Fibroblast of lung (primary cell): ENCODE data around the gene ZNF548. TPM values are rescaled to one million over a fixed set of nuclear protein-coding genes. Genes with fewer than 3 reads are reported as not detected.

ENCODE experiments used
- DNase-seq, 2 donors: peaks; one replicate each; pipeline versions ENCODE4 v3.0.0 to v3.0.0-alpha.2; 2010; ENCODE audit warnings: low read depth in 2 of 2
- H2AFZ ChIP-seq: 2 replicates; pipeline ENCODE4 v1.5.1; 2012; ENCODE audit warnings: low read length, control low read depth, inconsistent platforms
- H3K27ac ChIP-seq: 2 replicates; pipeline ENCODE4 v1.5.1; 2011; ENCODE audit warnings: low read length, control low read depth; ENCODE audit not compliant: insufficient read depth
- H3K27me3 ChIP-seq: 2 replicates; pipeline ENCODE4 v1.5.1; 2011; ENCODE audit warnings: mild to moderate bottlenecking, low read length; ENCODE audit not compliant: control insufficient read depth, insufficient read depth
- H3K36me3 ChIP-seq: 2 replicates; pipeline ENCODE4 v1.5.1; 2011; ENCODE audit warnings: low read length; ENCODE audit not compliant: control insufficient read depth, insufficient read depth
- H3K4me1 ChIP-seq: 2 replicates; pipeline ENCODE4 v1.5.1; 2011; ENCODE audit warnings: low read length; ENCODE audit not compliant: control insufficient read depth, insufficient read depth; ENCODE audit errors: extremely low read depth
- H3K4me2 ChIP-seq: 2 replicates; pipeline ENCODE4 v1.5.1; 2011; ENCODE audit warnings: low read length, control low read depth; ENCODE audit not compliant: insufficient read depth; ENCODE audit errors: extremely low read depth
- H3K4me3 ChIP-seq, 4 experiments: fragments of 200-600 bp in 1 of 4; sonication (generic) in 1 of 4; replicated peaks in 1 of 4; 2 replicates each; pipeline ENCODE4 v1.5.1; 2011 to 2016; ENCODE audit warnings: low read length in 4 of 4, low read depth in 3 of 4, mild to moderate bottlenecking in 3 of 4, control low read depth in 2 of 4, inconsistent platforms in 1 of 4, mixed read lengths in 1 of 4; ENCODE audit not compliant: insufficient read depth in 1 of 4; ENCODE audit errors: control extremely low read depth in 1 of 4
- H3K79me2 ChIP-seq: 2 replicates; pipeline ENCODE4 v1.5.1; 2012; ENCODE audit warnings: mild to moderate bottlenecking, low read length, inconsistent platforms; ENCODE audit not compliant: control insufficient read depth, insufficient read depth
- H3K9ac ChIP-seq: 2 replicates; pipeline ENCODE4 v1.5.1; 2011; ENCODE audit warnings: mild to moderate bottlenecking, low read length, control low read depth; ENCODE audit not compliant: insufficient read depth
- H3K9me3 ChIP-seq: 2 replicates; pipeline ENCODE4 v1.5.1; 2012; ENCODE audit warnings: low read depth, low read length; ENCODE audit not compliant: control insufficient read depth, insufficient read depth
- H4K20me1 ChIP-seq: 2 replicates; pipeline ENCODE4 v1.5.1; 2011; ENCODE audit warnings: low read length; ENCODE audit not compliant: control insufficient read depth, insufficient read depth; ENCODE audit errors: extremely low read depth
- EZH2 ChIP-seq: IDR thresholded peaks from 2 replicates; pipeline ENCODE4 v1.5.1; 2012; ENCODE audit warnings: low read length, control low read depth, mild to moderate bottlenecking; ENCODE audit errors: missing control alignments
- polyA plus RNA-seq, 2 donors: library from polyadenylated mRNA; depleted of rRNA in 1 of 2; stranded (reverse) in 1 of 2; unstranded in 1 of 2; fragments of >200 nt; gene quantifications; 2 replicates each; pipeline ENCODE4 v1.2.1, GENCODE V29; 2011 to 2012; ENCODE audit warnings: missing spikeins in 1 of 2
- total RNA-seq: library from RNA; depleted of rRNA; stranded (reverse); fragments of >200 nt; gene quantifications from 2 replicates; pipeline ENCODE4 v1.2.1, GENCODE V29; 2014
- TF ChIP-seq, protein P1 (sequence below), 2 donors: IDR thresholded peaks in 1 of 2; conservative IDR thresholded peaks in 1 of 2; 1 replicate in 1 of 2; 2 replicates in 1 of 2; pipeline ENCODE4 v1.5.1; 2011 to 2012; ENCODE audit warnings: low read length in 2 of 2, control low read depth in 1 of 2, inconsistent platforms in 1 of 2, low read depth in 1 of 2, mild to moderate bottlenecking in 1 of 2

The ZNF548 gene
- total and polyA plus RNA-seq, 2 donors (not counting 1 experiment from before 2014, with no cell fraction given): 12.0 to 21.1 TPM

DNA sequence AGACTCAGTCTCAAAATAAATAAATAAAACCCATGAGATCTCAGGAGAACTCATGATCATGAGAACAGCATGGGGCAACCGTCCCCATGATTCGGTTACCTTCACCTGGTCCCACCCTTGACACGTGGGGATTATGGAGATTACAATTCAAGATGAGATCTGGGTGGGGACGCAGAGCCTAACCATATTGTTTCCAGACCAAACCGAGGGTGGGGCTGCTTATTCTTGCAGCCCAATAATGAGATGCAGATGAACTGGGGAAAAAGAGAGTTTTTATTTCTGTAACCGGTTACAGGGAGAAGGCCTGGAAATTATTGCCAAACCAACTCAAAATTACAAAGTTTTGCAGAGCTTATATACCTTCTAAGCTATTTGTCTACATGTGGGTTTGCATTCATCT lies 13.5 kb upstream of the ZNF548 start:
- no peaks in the 10 kb centered on the region for H4K20me1 ChIP-seq
- H3K36me3 ChIP-seq: peaks cover 4% of the 10 kb centered on the region
- H3K79me2 ChIP-seq: no peaks in the 10 kb centered on the region
- no peak for DNase-seq
- no peak overlapping the region for H3K9ac ChIP-seq
- H3K27me3 ChIP-seq: no peaks in the 10 kb centered on the region
- peaks cover 10% of the 10 kb centered on the region for H3K9me3 ChIP-seq
- H3K4me3 ChIP-seq: no peak overlapping the region
- no peaks in the 10 kb centered on the region for H3K4me1 ChIP-seq
- no peak overlapping the region for H2AFZ ChIP-seq
- H3K4me2 ChIP-seq: no peak overlapping the region
- TF ChIP-seq, protein P1, sequence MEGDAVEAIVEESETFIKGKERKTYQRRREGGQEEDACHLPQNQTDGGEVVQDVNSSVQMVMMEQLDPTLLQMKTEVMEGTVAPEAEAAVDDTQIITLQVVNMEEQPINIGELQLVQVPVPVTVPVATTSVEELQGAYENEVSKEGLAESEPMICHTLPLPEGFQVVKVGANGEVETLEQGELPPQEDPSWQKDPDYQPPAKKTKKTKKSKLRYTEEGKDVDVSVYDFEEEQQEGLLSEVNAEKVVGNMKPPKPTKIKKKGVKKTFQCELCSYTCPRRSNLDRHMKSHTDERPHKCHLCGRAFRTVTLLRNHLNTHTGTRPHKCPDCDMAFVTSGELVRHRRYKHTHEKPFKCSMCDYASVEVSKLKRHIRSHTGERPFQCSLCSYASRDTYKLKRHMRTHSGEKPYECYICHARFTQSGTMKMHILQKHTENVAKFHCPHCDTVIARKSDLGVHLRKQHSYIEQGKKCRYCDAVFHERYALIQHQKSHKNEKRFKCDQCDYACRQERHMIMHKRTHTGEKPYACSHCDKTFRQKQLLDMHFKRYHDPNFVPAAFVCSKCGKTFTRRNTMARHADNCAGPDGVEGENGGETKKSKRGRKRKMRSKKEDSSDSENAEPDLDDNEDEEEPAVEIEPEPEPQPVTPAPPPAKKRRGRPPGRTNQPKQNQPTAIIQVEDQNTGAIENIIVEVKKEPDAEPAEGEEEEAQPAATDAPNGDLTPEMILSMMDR (conservative IDR thresholded peaks at IDR 0.05 in 1 of 2, IDR thresholded peaks at IDR 0.05 in 1 of 2; ENCODE audit: low read depth in 1 of 2, low read length in 2 of 2): no peak
- no peak for TF ChIP-seq EZH2
- no peak overlapping the region for H3K27ac ChIP-seq

DNA sequence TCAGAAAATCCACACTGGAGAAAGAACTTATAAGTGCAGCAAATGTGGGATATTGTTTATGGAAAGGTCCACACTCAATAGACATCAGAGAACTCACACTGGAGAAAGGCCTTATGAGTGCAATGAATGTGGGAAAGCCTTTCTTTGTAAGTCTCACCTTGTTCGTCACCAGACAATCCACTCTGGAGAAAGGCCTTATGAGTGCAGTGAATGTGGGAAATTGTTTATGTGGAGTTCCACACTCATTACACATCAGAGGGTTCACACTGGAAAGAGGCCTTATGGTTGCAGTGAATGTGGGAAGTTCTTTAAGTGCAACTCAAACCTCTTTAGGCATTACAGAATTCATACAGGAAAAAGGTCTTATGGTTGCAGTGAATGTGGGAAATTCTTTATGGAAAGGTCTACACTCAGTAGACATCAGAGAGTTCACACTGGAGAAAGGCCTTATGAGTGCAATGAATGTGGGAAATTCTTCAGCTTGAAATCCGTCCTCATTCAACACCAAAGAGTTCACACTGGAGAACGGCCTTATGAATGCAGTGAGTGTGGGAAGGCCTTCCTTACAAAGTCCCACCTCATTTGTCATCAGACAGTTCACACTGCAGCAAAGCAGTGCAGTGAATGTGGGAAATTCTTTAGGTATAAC lies 12.0 kb upstream of the ZNF548 start:
- DNase-seq: peak in 1 of 2 donors; percentile 9
- no peak overlapping the region for H3K4me2 ChIP-seq
- no peaks in the 10 kb centered on the region for H4K20me1 ChIP-seq
- TF ChIP-seq EZH2: no peak
- TF ChIP-seq, protein P1 (conservative IDR thresholded peaks at IDR 0.05 in 1 of 2, IDR thresholded peaks at IDR 0.05 in 1 of 2; ENCODE audit: low read depth in 1 of 2, low read length in 2 of 2): no peak
- H2AFZ ChIP-seq: no peak overlapping the region
- H3K36me3 ChIP-seq: peaks cover 3% of the 10 kb centered on the region
- H3K79me2 ChIP-seq: no peaks in the 10 kb centered on the region
- H3K4me1 ChIP-seq: no peaks in the 10 kb centered on the region
- no peak overlapping the region for H3K27ac ChIP-seq
- H3K4me3 ChIP-seq: no peak overlapping the region
- H3K9ac ChIP-seq: no peak overlapping the region
- H3K27me3 ChIP-seq: no peaks in the 10 kb centered on the region
- peaks cover 10% of the 10 kb centered on the region for H3K9me3 ChIP-seq

DNA sequence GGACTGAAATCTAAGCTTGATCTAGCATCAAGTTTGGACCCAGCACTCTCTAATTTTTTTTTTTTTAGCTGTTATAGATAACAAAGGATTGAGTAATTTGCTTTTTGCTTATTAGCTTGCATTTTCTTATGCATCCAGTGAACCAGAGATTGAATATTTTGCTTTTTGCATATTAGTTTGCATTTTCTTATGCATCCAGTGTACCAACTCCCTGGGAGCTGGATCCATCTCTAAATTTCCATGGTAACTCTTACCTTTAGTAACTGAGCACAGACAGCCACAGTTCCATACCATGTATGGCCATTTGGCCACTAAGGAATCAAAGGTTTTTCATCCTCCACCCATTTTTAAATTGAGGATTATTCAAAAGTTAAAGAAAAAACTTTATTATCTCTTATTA lies 8.7 kb upstream of the ZNF548 start:
- TF ChIP-seq, protein P1 (conservative IDR thresholded peaks at IDR 0.05 in 1 of 2, IDR thresholded peaks at IDR 0.05 in 1 of 2; ENCODE audit: low read depth in 1 of 2, low read length in 2 of 2): no peak
- TF ChIP-seq EZH2: no peak
- Histone ChIP-seq H3K27me3 (no peaks in the 10 kb centered on the region), H3K4me1 (no peaks in the 10 kb centered on the region), H3K9ac (no peak overlapping the region), H3K4me3 (no peak overlapping the region), H3K9me3 (peaks cover 10% of the 10 kb centered on the region), H3K4me2 (no peak overlapping the region), H2AFZ (no peak overlapping the region), H3K27ac (no peak overlapping the region), H4K20me1 (no peaks in the 10 kb centered on the region), H3K79me2 (no peaks in the 10 kb centered on the region), H3K36me3 (peaks cover 3% of the 10 kb centered on the region)
- DNase-seq: no peak
